Pericardium fibroblast (primary cell): Measurements from ENCODE around the gene LRRC15. TPM values are rescaled to one million over a fixed set of nuclear protein-coding genes. Genes with fewer than 3 reads are reported as not detected.

Experiments
- total RNA-seq: library from RNA; depleted of rRNA; stranded (reverse); fragments of >200 nt; gene quantifications from 2 replicates; pipeline ENCODE4 v1.2.3, GENCODE V29; 2015

The LRRC15 gene
- total RNA-seq, result 0.17 TPM in 1 of 2 replicates, not detected in the other

DNA sequence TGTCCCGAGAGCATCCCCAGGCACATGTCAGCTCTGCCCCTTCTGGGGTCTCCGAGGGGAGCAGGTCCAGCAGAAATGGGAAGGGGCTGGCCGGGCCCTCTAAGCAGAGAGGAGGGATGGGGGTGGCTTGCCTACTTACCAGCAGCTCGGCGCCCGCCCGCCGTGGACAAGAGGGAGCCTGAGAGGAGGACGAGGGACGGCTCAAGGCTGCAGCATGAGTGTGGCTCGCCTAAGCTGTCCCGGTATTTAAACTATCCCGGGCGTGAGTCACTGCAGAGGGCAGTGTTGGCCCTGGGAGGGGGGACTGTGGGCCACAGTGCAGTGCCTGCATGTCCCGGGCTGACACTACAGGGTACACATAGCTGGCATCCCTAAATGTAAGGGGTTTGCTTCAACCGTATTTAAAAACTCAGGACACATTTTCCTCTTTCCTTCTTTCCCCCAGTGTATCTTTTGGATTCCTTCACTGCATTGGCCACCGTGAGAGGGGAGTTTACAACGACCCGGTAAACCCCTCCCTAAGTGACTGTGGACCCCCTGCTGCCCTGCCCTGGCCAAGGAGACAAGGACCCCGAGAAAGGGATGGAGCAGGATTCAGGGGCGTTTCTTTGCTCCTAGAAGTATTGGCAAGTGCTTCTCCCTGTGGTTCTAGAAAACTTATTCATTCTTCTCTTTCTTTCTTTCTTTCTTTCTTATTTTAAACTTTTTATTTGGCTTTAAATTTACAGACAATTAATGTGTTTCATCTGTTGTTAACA, at the start of gene LRRC15:
LRRC15 (minus strand) TSS at position 222 of the 758 bp plus-strand sequence. CDS start 8,700 bp downstream, outside the sequence.

DNA sequence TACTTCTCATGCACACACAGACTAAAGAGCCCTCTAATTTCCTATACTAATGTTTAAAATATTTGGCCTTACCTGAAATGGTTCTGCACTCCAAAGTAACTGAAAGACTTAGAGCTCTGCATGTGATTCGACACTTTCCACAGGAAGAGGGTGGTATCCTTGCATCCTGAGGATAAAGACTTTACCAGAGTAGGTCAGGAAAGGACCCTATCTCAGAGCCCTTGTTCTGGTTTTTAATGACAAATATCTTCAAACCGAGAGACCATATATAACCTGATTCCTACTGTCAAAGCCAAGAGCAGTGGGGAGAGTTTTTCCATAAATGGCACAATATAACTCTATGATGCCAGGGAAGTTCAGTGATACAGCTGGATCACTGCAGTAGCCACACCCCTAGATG, 29.6 kb upstream of the LRRC15 start, which contains the start of gene GP5:
GP5 (minus strand) TSS at position 101 of the 400 bp plus-strand sequence. CDS start 984 bp downstream, outside the sequence.

GRCh38 chr3:194351080-194351672, 18.4 kb downstream of the LRRC15 start, which contains the start of gene CPN2:
CPN2 (minus strand) TSS chr3:194351328; CDS start chr3:194342702, 8,626 bp downstream.

Other genes with a start within 250 kb of the LRRC15 start
- 4.3 and 17.6 TPM in 2 replicates for gene HES1, start 233.6 kb downstream of the LRRC15 start, total RNA-seq
- gene CPN2, start 18.4 kb downstream of the LRRC15 start, total RNA-seq, result not detected in 2 replicates
- gene GP5, start 29.5 kb upstream of the LRRC15 start, total RNA-seq, result under 0.01 TPM in 1 of 2 replicates, not detected in the other
- 97.2 and 247 TPM in 2 replicates for gene ATP13A3, start 117.3 kb upstream of the LRRC15 start, total RNA-seq